Stimulated activated CD4-positive, alpha-beta T cell treated with anti-CD3 and anti-CD28 coated beads, Interleukin-2, amount 100 ng/mL, for 24 hours (primary cell): Measurements from ENCODE around the gene CASKIN1.
"Not testable (repeated sequence)": the region's sequence is repeated elsewhere in the genome, so short reads cannot be mapped to it uniquely, and the experiment has no call there.

Source experiments
- DNase-seq, 2 donors: peaks; one replicate each; pipeline ENCODE4 v3.0.0-alpha.2; 2020

The CASKIN1 gene

DNA sequence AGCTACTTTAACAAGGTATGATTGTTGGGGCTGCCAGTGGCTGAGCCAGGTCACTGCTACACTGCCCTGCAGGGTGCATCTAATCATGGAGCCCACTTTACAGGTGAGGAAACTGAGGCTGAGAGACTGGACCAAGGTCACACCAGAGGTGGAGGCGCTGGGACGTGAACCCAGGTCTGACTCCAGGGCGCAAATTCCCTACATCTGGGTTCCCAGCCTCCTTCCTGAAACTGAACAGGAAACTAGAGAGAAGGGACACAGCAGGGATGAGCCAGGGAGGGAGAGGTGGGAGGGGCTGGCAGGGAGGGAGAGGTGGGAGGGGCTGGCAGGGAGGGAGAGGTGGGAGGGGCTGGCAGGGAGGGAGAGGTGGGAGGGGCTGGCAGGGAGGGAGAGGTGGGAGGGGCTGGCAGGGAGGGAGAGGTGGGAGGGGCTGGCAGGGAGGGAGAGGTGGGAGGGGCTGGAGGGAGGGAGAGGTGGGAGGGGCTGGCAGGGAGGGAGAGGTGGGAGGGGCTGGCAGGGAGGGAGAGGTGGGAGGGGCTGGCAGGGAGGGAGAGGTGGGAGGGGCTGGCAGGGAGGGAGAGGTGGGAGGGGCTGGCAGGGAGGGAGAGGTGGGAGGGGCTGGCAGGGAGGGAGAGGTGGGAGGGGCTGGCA lies 68.7 kb downstream of the CASKIN1 start:
- not testable (repeated sequence) for DNase-seq
